GM12801 (cell line): Measurements from ENCODE around the gene IL13RA1.

ENCODE experiments used
- TF ChIP-seq, protein P1 (sequence below): IDR thresholded peaks from one replicate; pipeline ENCODE4 v1.5.1; 2011; ENCODE audit warnings: control low read depth; ENCODE audit not compliant: insufficient read length; ENCODE audit errors: extremely low read depth

The IL13RA1 gene

GRCh38 chrX:118755633-118756032, 28.2 kb downstream of the IL13RA1 start:
- TF ChIP-seq, protein P1, sequence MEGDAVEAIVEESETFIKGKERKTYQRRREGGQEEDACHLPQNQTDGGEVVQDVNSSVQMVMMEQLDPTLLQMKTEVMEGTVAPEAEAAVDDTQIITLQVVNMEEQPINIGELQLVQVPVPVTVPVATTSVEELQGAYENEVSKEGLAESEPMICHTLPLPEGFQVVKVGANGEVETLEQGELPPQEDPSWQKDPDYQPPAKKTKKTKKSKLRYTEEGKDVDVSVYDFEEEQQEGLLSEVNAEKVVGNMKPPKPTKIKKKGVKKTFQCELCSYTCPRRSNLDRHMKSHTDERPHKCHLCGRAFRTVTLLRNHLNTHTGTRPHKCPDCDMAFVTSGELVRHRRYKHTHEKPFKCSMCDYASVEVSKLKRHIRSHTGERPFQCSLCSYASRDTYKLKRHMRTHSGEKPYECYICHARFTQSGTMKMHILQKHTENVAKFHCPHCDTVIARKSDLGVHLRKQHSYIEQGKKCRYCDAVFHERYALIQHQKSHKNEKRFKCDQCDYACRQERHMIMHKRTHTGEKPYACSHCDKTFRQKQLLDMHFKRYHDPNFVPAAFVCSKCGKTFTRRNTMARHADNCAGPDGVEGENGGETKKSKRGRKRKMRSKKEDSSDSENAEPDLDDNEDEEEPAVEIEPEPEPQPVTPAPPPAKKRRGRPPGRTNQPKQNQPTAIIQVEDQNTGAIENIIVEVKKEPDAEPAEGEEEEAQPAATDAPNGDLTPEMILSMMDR, result no peak

DNA sequence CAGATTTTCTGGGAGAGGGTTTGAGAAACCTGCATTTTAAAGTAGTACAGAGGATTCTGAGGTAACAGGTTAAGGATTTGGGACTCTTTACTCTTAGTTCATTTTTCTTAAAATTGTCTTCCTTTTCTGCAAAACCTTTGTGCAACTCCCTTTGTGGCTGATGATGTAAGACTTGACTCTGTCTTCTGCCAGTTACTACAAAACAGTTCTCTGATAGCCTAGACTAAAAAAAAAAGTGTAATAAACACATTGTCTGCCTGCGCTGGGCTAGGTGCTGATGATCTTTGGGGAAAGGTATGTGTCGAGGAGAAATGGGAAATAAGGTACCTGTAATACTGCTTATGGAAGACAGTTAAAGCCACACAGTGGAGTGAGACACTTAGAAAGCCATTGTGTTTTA, 28.7 kb downstream of the IL13RA1 start:
- TF ChIP-seq, protein P1, result no peak

DNA sequence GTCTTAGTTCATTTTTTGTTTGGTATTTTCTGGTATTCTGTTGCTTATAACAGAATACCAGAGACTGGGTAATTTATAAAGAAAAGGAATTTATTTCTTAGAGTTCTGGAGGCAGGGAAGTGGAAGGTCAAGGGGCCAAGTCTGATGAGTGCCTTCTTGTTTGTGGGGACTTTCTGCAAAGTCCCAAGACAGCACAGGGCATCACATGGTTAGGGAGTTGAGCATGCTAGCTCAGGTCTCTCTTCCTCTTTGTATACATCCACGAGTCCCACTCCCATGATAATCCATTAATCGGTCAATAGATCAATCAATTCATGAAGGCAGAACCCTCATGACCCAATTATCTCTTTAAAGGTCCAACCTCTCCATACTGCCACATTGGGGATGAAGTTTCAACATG, 31.1 kb downstream of the IL13RA1 start:
- TF ChIP-seq, protein P1, result no peak

DNA sequence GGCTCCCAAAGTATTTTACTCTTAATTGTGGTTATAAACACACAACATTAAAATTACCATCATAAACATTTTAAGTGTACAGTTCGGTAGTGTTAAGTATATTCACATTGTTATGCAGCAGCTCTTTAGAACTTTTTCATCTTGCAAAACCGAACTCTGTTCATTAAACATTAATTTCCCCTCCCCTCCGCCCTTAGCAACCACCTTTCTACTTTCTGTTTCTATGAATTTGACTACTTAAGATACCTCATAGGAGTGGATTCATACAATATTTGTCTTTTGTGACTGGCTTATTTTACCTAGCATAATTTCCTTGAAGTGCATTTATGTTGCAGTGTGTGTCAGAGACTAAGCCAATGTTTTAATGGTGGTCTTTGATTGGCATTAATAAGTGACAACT, 32.6 kb downstream of the IL13RA1 start:
- TF ChIP-seq, protein P1, result no peak

DNA sequence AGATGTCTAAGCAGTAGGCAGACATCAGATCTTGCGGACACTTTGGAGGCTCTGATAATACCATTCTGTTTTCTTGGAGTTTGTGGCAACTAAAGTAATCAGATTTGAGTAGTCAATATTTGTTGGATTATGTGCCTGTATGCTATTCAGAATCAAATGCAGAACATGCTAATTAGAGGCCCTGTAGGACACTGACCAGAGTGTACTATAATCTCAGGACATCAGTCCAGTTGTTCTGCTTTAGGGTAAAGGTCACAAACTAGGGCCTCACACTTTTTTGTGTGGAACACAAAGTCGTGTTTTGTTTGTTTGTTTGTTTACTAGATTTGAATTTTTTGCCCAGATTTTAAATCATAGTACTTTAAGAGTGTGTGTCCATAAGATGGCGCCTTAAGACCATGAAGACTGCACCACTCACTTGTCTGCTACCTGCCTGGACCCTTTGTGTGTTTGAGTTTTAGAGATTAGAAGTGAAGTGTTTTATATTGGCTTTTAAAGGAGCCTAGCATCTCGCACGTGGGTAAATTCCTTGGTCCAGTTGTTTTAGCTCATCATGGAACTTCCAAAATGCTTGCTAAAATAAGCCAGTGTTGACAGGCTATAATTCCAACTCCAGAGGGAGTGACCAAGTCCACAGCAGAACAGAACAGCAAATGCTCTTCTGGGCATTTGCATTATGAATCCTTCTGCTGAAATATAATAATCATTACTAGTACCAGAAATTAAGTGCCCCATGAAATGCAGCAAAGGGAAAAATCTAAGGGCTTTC, 34.7 kb downstream of the IL13RA1 start:
- TF ChIP-seq, protein P1, result no peak

DNA sequence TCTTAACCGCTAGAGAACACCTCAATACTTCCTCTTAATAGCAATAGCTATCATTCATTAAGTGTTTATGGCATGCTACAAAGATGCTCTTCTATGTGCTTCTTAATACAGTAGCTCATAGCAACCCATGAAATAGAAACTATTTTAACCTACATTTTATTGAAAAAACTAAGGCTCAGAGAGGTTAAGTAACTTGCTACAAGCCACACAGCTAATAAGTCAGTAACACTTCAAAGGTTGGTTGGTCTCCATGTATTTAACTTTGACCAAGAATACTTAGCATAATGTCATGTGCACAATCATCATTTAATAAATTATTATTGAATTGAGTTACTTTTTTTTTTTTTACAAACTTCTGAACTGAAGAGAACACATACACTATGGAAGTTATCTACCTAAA, 36.1 kb downstream of the IL13RA1 start:
- TF ChIP-seq, protein P1, result no peak

GRCh38 chrX:118764122-118764521, 36.7 kb downstream of the IL13RA1 start:
- TF ChIP-seq, protein P1, result no peak
